Measurements from ENCODE around the gene AKNA.

AKNA gene

GRCh38 chr9:114409103-114409780 lies 21.5 kb upstream of the AKNA start:
- H3K9me3 ChIP-seq (replicated peaks; ENCODE audit: insufficient read depth, low read length), result no peaks in the 10 kb centered on the region
- no peak overlapping the region for H2AFZ ChIP-seq (ENCODE audit: low read length)
- H3F3A ChIP-seq (ENCODE audit: insufficient read depth, low read length), result no peaks in the 10 kb centered on the region
- no peak overlapping the region for H3K4me2 ChIP-seq (ENCODE audit: low read depth, low read length)
- H3K9ac ChIP-seq (ENCODE audit: low read length), result no peak overlapping the region
- H3K4me3 ChIP-seq (ENCODE audit: low read length), result no peak overlapping the region
- no peaks in the 10 kb centered on the region for H3K27me3 ChIP-seq (replicated peaks; ENCODE audit: insufficient read depth, low read length)
- no peak overlapping the region for H3K27ac ChIP-seq (ENCODE audit: low read length)
- H3K9me2 ChIP-seq (replicated peaks; ENCODE audit: insufficient read depth, low read length), result no peaks in the 10 kb centered on the region
- no peak for TF ChIP-seq EZH2 (optimal IDR thresholded peaks at IDR 0.05; ENCODE audit: low read depth, low read length)
- no peak for TF ChIP-seq CTCF (IDR thresholded peaks at IDR 0.05; ENCODE audit: low read length)
- TF ChIP-seq EZH2phosphoT487 (IDR thresholded peaks at IDR 0.05; ENCODE audit: low read length), result no peak
- DNase-seq, result no peak
- H3K79me2 ChIP-seq (ENCODE audit: low read length), result no peaks in the 10 kb centered on the region
- no peaks in the 10 kb centered on the region for H3K36me3 ChIP-seq (replicated peaks; ENCODE audit: insufficient read depth, low read length)
- H3K4me1 ChIP-seq (ENCODE audit: low read length), result no peaks in the 10 kb centered on the region
- H4K20me1 ChIP-seq (ENCODE audit: insufficient read depth, low read length), result no peaks in the 10 kb centered on the region

- no peak overlapping the region for H3K4me3 ChIP-seq (ENCODE audit: low read length)
- H2AFZ ChIP-seq (ENCODE audit: low read length), result no peak overlapping the region
- H3K27ac ChIP-seq (ENCODE audit: low read length), result no peak overlapping the region
- H3K4me1 ChIP-seq (ENCODE audit: low read length), result no peaks in the 10 kb centered on the region
- no peaks in the 10 kb centered on the region for H3K27me3 ChIP-seq (replicated peaks; ENCODE audit: insufficient read depth, low read length)
- no peak for DNase-seq
- no peaks in the 10 kb centered on the region for H3F3A ChIP-seq (ENCODE audit: insufficient read depth, low read length)
- H4K20me1 ChIP-seq (ENCODE audit: insufficient read depth, low read length), result no peaks in the 10 kb centered on the region
- H3K9ac ChIP-seq (ENCODE audit: low read length), result no peak overlapping the region
- H3K9me3 ChIP-seq (replicated peaks; ENCODE audit: insufficient read depth, low read length), result no peaks in the 10 kb centered on the region
- no peak overlapping the region for H3K4me2 ChIP-seq (ENCODE audit: low read depth, low read length)
- H3K79me2 ChIP-seq (ENCODE audit: low read length), result no peaks in the 10 kb centered on the region
- no peaks in the 10 kb centered on the region for H3K9me2 ChIP-seq (replicated peaks; ENCODE audit: insufficient read depth, low read length)
- no peak for TF ChIP-seq CTCF (IDR thresholded peaks at IDR 0.05; ENCODE audit: low read length)
- no peak for TF ChIP-seq EZH2 (optimal IDR thresholded peaks at IDR 0.05; ENCODE audit: low read depth, low read length)
- no peak for TF ChIP-seq EZH2phosphoT487 (IDR thresholded peaks at IDR 0.05; ENCODE audit: low read length)
- no peaks in the 10 kb centered on the region for H3K36me3 ChIP-seq (replicated peaks; ENCODE audit: insufficient read depth, low read length)
These were observed 20.9 kb upstream of the AKNA start for GRCh38 chr9:114408645-114409044.

- Histone ChIP-seq H3K27ac (ENCODE audit: low read length) (no peak overlapping the region), H3K4me1 (ENCODE audit: low read length) (no peaks in the 10 kb centered on the region), H3K9me3 (replicated peaks; ENCODE audit: insufficient read depth, low read length) (no peaks in the 10 kb centered on the region), H2AFZ (ENCODE audit: low read length) (no peak overlapping the region), H4K20me1 (ENCODE audit: insufficient read depth, low read length) (no peaks in the 10 kb centered on the region), H3K4me3 (ENCODE audit: low read length) (no peak overlapping the region), H3K27me3 (replicated peaks; ENCODE audit: insufficient read depth, low read length) (no peaks in the 10 kb centered on the region), H3K4me2 (ENCODE audit: low read depth, low read length) (no peak overlapping the region), H3F3A (ENCODE audit: insufficient read depth, low read length) (no peaks in the 10 kb centered on the region), H3K9ac (ENCODE audit: low read length) (no peak overlapping the region), H3K79me2 (ENCODE audit: low read length) (no peaks in the 10 kb centered on the region), H3K36me3 (replicated peaks; ENCODE audit: insufficient read depth, low read length) (no peaks in the 10 kb centered on the region), H3K9me2 (replicated peaks; ENCODE audit: insufficient read depth, low read length) (no peaks in the 10 kb centered on the region)
- DNase-seq, result no peak
- no peak for TF ChIP-seq CTCF (IDR thresholded peaks at IDR 0.05; ENCODE audit: low read length)
- no peak for TF ChIP-seq EZH2phosphoT487 (IDR thresholded peaks at IDR 0.05; ENCODE audit: low read length)
- TF ChIP-seq EZH2 (optimal IDR thresholded peaks at IDR 0.05; ENCODE audit: low read depth, low read length), result no peak
These were observed 20.1 kb upstream of the AKNA start for GRCh38 chr9:114407889-114408288.
